Measurements from ENCODE around the gene STC2. TPM values are rescaled to one million over a fixed set of nuclear protein-coding genes. Genes with fewer than 3 reads are reported as not detected.

Gene STC2
- total RNA-seq, 2 experiments from 2014 or later: not detected

- TF ChIP-seq EZH2phosphoT487 (IDR thresholded peaks at IDR 0.05; ENCODE audit: borderline replicate concordance, low read depth, low read length): no peak
- TF ChIP-seq, protein P1, sequence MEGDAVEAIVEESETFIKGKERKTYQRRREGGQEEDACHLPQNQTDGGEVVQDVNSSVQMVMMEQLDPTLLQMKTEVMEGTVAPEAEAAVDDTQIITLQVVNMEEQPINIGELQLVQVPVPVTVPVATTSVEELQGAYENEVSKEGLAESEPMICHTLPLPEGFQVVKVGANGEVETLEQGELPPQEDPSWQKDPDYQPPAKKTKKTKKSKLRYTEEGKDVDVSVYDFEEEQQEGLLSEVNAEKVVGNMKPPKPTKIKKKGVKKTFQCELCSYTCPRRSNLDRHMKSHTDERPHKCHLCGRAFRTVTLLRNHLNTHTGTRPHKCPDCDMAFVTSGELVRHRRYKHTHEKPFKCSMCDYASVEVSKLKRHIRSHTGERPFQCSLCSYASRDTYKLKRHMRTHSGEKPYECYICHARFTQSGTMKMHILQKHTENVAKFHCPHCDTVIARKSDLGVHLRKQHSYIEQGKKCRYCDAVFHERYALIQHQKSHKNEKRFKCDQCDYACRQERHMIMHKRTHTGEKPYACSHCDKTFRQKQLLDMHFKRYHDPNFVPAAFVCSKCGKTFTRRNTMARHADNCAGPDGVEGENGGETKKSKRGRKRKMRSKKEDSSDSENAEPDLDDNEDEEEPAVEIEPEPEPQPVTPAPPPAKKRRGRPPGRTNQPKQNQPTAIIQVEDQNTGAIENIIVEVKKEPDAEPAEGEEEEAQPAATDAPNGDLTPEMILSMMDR (conservative IDR thresholded peaks at IDR 0.05; ENCODE audit: low read length): no peak
- H3K4me2 ChIP-seq (ENCODE audit: low read length): no peak overlapping the region
- H3K79me2 ChIP-seq (ENCODE audit: insufficient read depth, low read depth, low read length): no peaks in the 10 kb centered on the region
- H3K27ac ChIP-seq (ENCODE audit: low read depth, low read length, poor library complexity, severe bottlenecking): no peak overlapping the region
- intact Hi-C loops (cut with micrococcal nuclease; ENCODE audit: unreplicated experiment): no loop called here
- no peak for DNase-seq (ENCODE audit: low spot score)
- no peaks in the 10 kb centered on the region for H4K20me1 ChIP-seq (ENCODE audit: insufficient read depth, low read length)
- ChIA-PET CTCF (ENCODE audit: unreplicated experiment) (no interaction called here), POLR2A (no interaction called here)
- no peak overlapping the region for H3K4me3 ChIP-seq (ENCODE audit: low read depth, low read length, poor library complexity, severe bottlenecking)
- no peaks in the 10 kb centered on the region for H3K36me3 ChIP-seq (ENCODE audit: insufficient read depth, low read length)
- no peaks in the 10 kb centered on the region for H3K4me1 ChIP-seq (ENCODE audit: insufficient read depth, low read length, poor library complexity, severe bottlenecking)
- H2AFZ ChIP-seq (ENCODE audit: low read length): no peak overlapping the region
- no TSS peak for BruUV-seq (replicated peaks)
- no peaks in the 10 kb centered on the region for H3K9me3 ChIP-seq (ENCODE audit: low read length)
- no peaks in the 10 kb centered on the region for H3K9me2 ChIP-seq (ENCODE audit: insufficient read depth, low read length)
Measured at GRCh38 chr5:173329491-173330337, 1.5 kb upstream of the STC2 start.

- BruUV-seq (replicated peaks): no TSS peak
- Histone ChIP-seq H2AFZ (ENCODE audit: low read length) (no peak overlapping the region), H3K79me2 (ENCODE audit: insufficient read depth, low read depth, low read length) (no peaks in the 10 kb centered on the region), H3K4me3 (ENCODE audit: low read depth, low read length, poor library complexity, severe bottlenecking) (no peak overlapping the region), H3K9me3 (ENCODE audit: low read length) (no peaks in the 10 kb centered on the region), H3K27ac (ENCODE audit: low read depth, low read length, poor library complexity, severe bottlenecking) (no peak overlapping the region), H4K20me1 (ENCODE audit: insufficient read depth, low read length) (no peaks in the 10 kb centered on the region), H3K4me1 (ENCODE audit: insufficient read depth, low read length, poor library complexity, severe bottlenecking) (no peaks in the 10 kb centered on the region), H3K9me2 (ENCODE audit: insufficient read depth, low read length) (no peaks in the 10 kb centered on the region), H3K36me3 (ENCODE audit: insufficient read depth, low read length) (no peaks in the 10 kb centered on the region), H3K4me2 (ENCODE audit: low read length) (no peak overlapping the region)
- POLR2A ChIA-PET: no interaction called here
- no peak for TF ChIP-seq EZH2phosphoT487 (IDR thresholded peaks at IDR 0.05; ENCODE audit: borderline replicate concordance, low read depth, low read length)
- TF ChIP-seq, protein P1 (conservative IDR thresholded peaks at IDR 0.05; ENCODE audit: low read length): no peak
- DNase-seq (ENCODE audit: low spot score): no peak
- intact Hi-C loops (cut with micrococcal nuclease; ENCODE audit: unreplicated experiment): no loop called here
- CTCF ChIA-PET (ENCODE audit: unreplicated experiment): no interaction called here
Measured at GRCh38 chr5:173328844-173329490, 753 bp upstream of the STC2 start.
